Amygdala (tissue), 56 donors: Measurements from ENCODE around the gene ZNF124.

Source experiments
- DNase-seq, 56 donors: peaks; one replicate each; lab custom pipeline; 2025; lab: John Stamatoyannopoulos, UW

Gene ZNF124

GRCh38 chr1:247114351-247115140, 57.3 kb downstream of the ZNF124 start:
- no peak for DNase-seq

GRCh38 chr1:247113733-247114271, 58.0 kb downstream of the ZNF124 start:
- no peak for DNase-seq

GRCh38 chr1:247113094-247113497, 58.7 kb downstream of the ZNF124 start:
- DNase-seq = no peak

DNA sequence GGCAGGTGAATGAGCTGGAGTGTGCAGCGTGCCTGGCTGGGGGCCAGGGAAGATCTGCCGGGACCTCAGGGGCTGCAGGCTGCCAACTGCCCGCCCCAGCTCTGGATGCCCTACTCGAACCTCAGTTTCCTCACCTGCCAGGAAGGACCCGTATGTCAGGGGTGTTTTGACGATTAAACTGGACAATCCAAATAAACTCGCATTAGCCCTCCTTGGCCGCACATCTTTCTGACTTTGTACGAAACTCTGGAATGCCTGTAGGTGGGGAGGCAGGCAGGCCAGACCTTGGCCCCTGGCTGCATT, 59.4 kb downstream of the ZNF124 start:
- no peak for DNase-seq

- DNase-seq = peak in 30 of 56 donors; percentile 9 to 68 (median 34)
These were observed 59.9 kb downstream of the ZNF124 start for GRCh38 chr1:247111700-247112478.

DNA sequence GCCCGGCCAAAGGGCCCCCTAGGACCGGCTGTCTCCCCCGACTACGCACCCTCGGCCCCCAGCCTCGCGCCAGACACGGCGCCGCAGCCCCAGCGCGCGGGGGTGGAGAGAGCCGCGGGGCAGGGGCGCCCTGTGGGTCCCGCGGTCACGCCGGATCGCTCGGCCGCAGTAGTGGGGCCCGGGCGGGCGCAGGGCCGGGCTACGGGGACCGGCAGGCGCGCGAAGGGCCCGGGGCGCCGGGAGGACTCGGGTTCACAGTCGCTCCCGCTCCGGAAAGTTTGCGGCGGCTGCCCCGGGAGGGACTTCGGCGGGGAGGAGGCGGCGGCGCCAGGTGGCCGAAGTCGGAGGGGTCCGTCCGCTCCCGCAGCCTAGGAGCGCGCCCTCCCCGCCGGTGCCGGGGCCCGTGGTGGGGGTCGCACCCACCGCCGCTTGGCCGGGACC, 60.5 kb downstream of the ZNF124 start:
- peak in 1 of 56 donors; percentile 28 for DNase-seq

GRCh38 chr1:247110627-247111258, 61.1 kb downstream of the ZNF124 start:
- no peak for DNase-seq

GRCh38 chr1:247107694-247108093, 64.1 kb downstream of the ZNF124 start:
- DNase-seq = no peak

DNA sequence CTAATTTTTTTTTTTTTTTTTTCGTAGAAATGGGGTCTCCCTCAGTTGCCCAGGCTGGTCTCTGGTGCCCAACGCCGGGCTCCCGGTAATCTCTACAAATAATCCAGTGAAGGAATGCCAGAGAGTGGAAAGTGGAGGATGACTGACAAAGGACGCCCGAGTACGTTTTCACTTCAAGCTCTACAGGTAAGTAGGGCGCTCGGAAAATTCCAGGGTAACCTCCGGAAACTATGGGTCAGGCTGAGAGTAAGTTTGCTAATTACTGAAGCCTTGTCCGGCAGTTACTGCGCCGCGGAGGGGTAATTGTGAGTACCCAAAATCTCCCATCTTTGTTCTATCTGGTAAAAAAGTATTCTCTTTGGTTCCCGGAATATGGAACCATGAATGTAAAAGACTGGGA, 65.9 kb downstream of the ZNF124 start:
- DNase-seq = no peak
